ENCODE measurements around the gene IL2RG. TPM values are rescaled to one million over a fixed set of nuclear protein-coding genes. Genes with fewer than 3 reads are reported as not detected.
A peak's percentile ranks its signal among the peaks of the same experiment; 100 is the strongest.

IL2RG gene
- total RNA-seq, 2 donors from 2014 or later, result 4.2 TPM; not detected in 1

DNA sequence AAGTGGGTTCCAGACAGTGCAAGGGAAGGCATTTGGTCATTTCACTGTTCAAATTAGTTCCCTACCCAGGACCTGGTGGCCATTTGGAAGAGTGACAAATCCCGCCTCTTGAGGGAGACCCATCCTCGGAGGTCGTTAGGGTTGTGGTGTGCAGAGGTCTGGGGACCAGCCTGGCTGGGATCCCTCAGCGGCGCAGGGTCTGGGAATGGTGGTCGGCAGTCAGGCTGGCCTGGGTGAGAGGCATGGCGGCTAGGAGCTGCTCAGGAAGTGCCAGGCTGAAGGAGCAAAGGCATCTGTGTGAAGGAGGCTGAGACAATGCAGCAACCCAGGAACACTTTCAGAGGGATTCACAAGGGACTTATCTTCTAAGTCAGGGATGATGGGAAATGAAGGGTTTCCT lies 40.0 kb upstream of the IL2RG start:
- Histone ChIP-seq H3K36me3 (no peaks in the 10 kb centered on the region), H3K4me3 (no peak overlapping the region), H3K9me3 (no peaks in the 10 kb centered on the region), H3K27ac (no peak overlapping the region), H3K4me1 (no peaks in the 10 kb centered on the region), H3K27me3 (no peaks in the 10 kb centered on the region)
- TF ChIP-seq, protein P1, sequence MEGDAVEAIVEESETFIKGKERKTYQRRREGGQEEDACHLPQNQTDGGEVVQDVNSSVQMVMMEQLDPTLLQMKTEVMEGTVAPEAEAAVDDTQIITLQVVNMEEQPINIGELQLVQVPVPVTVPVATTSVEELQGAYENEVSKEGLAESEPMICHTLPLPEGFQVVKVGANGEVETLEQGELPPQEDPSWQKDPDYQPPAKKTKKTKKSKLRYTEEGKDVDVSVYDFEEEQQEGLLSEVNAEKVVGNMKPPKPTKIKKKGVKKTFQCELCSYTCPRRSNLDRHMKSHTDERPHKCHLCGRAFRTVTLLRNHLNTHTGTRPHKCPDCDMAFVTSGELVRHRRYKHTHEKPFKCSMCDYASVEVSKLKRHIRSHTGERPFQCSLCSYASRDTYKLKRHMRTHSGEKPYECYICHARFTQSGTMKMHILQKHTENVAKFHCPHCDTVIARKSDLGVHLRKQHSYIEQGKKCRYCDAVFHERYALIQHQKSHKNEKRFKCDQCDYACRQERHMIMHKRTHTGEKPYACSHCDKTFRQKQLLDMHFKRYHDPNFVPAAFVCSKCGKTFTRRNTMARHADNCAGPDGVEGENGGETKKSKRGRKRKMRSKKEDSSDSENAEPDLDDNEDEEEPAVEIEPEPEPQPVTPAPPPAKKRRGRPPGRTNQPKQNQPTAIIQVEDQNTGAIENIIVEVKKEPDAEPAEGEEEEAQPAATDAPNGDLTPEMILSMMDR (IDR thresholded peaks at IDR 0.05), result no peak
- no peak for DNase-seq (ENCODE audit: low spot score)

DNA sequence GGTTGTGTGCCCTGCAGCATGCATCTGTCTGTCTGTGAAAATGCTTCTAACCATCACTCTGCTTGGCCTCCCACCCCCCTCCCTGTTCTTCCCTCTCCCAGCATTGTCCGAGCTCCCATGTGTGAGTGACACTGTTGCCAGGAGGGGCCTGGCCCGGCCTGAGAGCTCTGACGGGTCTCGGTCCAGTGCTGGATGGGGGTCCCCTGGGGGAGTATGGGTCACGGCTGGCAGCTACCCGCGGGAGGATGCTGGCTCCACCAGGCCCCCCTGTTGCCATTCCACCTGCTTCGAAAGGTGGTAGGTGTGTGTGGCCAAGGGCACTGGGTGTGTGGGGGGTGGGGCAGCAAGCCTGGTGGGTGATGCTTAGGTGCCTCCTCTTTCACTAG lies 36.9 kb upstream of the IL2RG start:
- Histone ChIP-seq H3K4me1 (peaks cover 0 to 13% of the 10 kb centered on the region in 2 donors), H3K27ac (no peak overlapping the region), H3K4me3 (no peak overlapping the region), H3K36me3 (no peaks in the 10 kb centered on the region), H3K9me3 (no peaks in the 10 kb centered on the region), H3K27me3 (no peaks in the 10 kb centered on the region)
- DNase-seq (ENCODE audit: low spot score), result no peak
- TF ChIP-seq, protein P1 (IDR thresholded peaks at IDR 0.05), result no peak

DNA sequence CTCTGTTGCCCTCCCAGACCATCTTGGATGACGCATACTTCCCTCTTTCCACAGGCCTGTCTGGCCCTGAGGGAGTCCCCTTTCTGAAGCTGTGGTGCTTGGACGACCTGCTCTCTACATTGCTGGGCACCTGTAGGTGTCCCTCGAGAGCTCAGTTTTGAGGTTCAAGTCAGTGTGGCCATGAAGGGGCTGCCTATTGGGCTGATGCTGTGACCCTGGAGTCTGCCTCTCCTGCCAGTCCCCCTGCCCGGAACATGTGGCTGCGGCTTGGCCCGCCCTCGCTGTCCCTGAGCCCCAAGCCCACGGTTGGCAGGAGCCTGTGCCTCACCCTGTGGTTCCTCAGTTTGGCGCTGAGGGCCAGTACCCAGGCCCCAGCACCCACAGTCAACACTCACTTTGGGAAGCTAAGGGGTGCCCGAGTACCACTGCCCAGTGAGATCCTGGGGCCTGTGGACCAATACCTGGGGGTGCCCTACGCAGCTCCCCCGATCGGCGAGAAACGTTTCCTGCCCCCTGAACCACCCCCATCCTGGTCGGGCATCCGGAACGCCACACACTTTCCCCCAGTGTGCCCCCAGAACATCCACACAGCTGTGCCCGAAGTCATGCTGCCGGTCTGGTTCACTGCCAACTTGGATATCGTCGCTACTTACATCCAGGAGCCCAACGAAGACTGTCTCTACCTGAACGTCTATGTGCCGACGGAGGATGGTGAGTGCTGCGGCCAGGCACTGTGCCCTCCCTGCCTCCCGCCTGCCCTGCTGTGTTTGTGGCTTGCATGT lies 36.3 kb upstream of the IL2RG start:
- no peak for DNase-seq (ENCODE audit: low spot score)
- Histone ChIP-seq H3K27ac (no peak overlapping the region), H3K36me3 (no peaks in the 10 kb centered on the region), H3K9me3 (no peaks in the 10 kb centered on the region), H3K4me1 (peaks cover 0 to 13% of the 10 kb centered on the region in 2 donors), H3K27me3 (no peaks in the 10 kb centered on the region), H3K4me3 (no peak overlapping the region)
- TF ChIP-seq, protein P1 (IDR thresholded peaks at IDR 0.05), result no peak

DNA sequence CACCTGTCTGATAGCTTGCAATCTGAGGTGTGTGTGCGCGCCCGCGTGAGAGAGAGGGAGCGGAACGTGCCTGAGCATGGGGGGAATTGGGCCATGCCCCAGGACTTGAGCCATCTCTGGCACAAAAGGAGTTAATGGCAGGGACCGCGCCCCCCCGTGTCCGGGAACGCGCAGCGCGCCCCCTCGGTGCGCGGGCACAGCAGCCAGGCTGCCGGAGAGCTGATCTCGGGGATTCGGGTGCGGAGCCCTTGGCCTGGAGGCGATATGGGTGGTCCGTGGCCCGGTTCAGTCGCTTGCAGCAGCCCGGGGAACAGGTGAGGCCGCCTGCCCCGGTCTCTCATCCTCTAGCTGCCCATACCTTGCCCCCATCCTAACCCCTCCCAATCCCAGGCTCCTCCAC lies 33.3 kb upstream of the IL2RG start, which contains the start of gene NLGN3:
Gene NLGN3, plus strand, starts transcription at position 191 of the 400 bp plus-strand sequence. CDS start 2,909 bp downstream, outside the sequence.
- Histone ChIP-seq H3K4me1 (peaks cover 0 to 13% of the 10 kb centered on the region in 2 donors), H3K4me3 (peak within 1 kb of the TSS in 1 of 2 donors; percentile 34), H3K27ac (no peak within 1 kb of the TSS), H3K27me3 (no peaks in the 10 kb centered on the region), H3K9me3 (no peaks in the 10 kb centered on the region), H3K36me3 (peaks cover 9% of the 10 kb centered on the region)
- TF ChIP-seq, protein P1 (IDR thresholded peaks at IDR 0.05), result no peak
- no peak for DNase-seq (ENCODE audit: low spot score)

DNA sequence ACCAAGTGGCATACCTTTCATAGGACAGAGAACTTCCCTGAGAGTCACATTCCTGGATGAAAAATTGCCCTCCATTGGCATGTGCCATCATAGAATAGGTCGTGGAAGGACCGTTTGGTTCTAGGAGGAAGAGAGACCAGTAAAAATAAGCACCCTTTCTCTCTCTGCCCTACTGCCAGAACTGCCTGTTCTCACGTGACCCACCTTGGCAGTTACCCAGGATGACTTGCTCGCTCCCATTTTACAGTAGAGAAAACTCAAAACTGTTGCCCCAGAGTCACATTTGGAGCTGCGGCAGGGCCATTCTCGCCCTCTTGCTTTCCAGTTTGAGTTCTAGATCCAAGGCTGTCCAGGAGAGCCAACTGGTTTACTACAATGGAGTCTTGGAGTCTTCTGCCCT lies 32.1 kb upstream of the IL2RG start:
- TF ChIP-seq, protein P1 (IDR thresholded peaks at IDR 0.05), result no peak
- DNase-seq (ENCODE audit: low spot score), result peak; percentile 63

More for the DNA sequence above, 32.1 kb upstream of the IL2RG start:
- peaks cover 0 to 13% of the 10 kb centered on the region in 2 donors for H3K4me1 ChIP-seq
- H3K27ac ChIP-seq, result no peak overlapping the region
- no peaks in the 10 kb centered on the region for H3K9me3 ChIP-seq
- H3K27me3 ChIP-seq, result no peaks in the 10 kb centered on the region
- H3K36me3 ChIP-seq, result peaks cover 9% of the 10 kb centered on the region
- H3K4me3 ChIP-seq, result no peak overlapping the region
